HG03521 (cell line): ENCODE results near the gene UTP20.

Experiments used
- ATAC-seq: cut with Tn5 transposase; IDR thresholded peaks from one replicate; pipeline ENCODE4 v1.9.1; 2021; ENCODE audit warnings: mild to moderate bottlenecking, moderate library complexity; ENCODE audit not compliant: unreplicated experiment

The UTP20 gene

GRCh38 chr12:101280006-101280505 is at the start of gene UTP20:
TSS of gene UTP20 (plus strand) at chr12:101280105. CDS start at chr12:101280283, 178 bp downstream.
- peak; percentile 98 for ATAC-seq

GRCh38 chr12:101230547-101230946 is 49.4 kb upstream of the UTP20 start:
- no peak for ATAC-seq

GRCh38 chr12:101231636-101232035 is 48.3 kb upstream of the UTP20 start:
- no peak for ATAC-seq

- no peak for ATAC-seq
Observed at GRCh38 chr12:101235686-101236085, 44.2 kb upstream of the UTP20 start.

GRCh38 chr12:101238306-101238705 is 41.6 kb upstream of the UTP20 start:
- ATAC-seq = no peak

GRCh38 chr12:101238800-101239329 is 41.0 kb upstream of the UTP20 start:
- ATAC-seq = no peak

- ATAC-seq = no peak
Observed at GRCh38 chr12:101243074-101243473, 36.8 kb upstream of the UTP20 start.

GRCh38 chr12:101243616-101244015 is 36.3 kb upstream of the UTP20 start:
- ATAC-seq = no peak

GRCh38 chr12:101256266-101256665 is 23.6 kb upstream of the UTP20 start:
- no peak for ATAC-seq

GRCh38 chr12:101257357-101257756 is 22.5 kb upstream of the UTP20 start:
- ATAC-seq = no peak

- ATAC-seq = no peak
Observed at GRCh38 chr12:101267111-101267510, 12.8 kb upstream of the UTP20 start.

GRCh38 chr12:101276433-101276832 is 3.5 kb upstream of the UTP20 start:
- no peak for ATAC-seq

- no peak for ATAC-seq
Observed at GRCh38 chr12:101277443-101277842, 2.5 kb upstream of the UTP20 start.

GRCh38 chr12:101287357-101287756 is 7.5 kb downstream of the UTP20 start:
- ATAC-seq = no peak

GRCh38 chr12:101297661-101298060 is 17.8 kb downstream of the UTP20 start:
- ATAC-seq = no peak

- ATAC-seq = no peak
Observed at GRCh38 chr12:101298426-101298825, 18.5 kb downstream of the UTP20 start.

GRCh38 chr12:101299346-101299745 is 19.4 kb downstream of the UTP20 start:
- ATAC-seq = no peak

- ATAC-seq = no peak
Observed at GRCh38 chr12:101299931-101300330, 20.0 kb downstream of the UTP20 start.

- ATAC-seq = no peak
Observed at GRCh38 chr12:101302741-101303140, 22.8 kb downstream of the UTP20 start.

GRCh38 chr12:101305226-101305779 is 25.4 kb downstream of the UTP20 start:
- ATAC-seq = no peak

- ATAC-seq = no peak
Observed at GRCh38 chr12:101305794-101306193, 25.9 kb downstream of the UTP20 start.

GRCh38 chr12:101322480-101322879 is 42.6 kb downstream of the UTP20 start:
- ATAC-seq = no peak

- no peak for ATAC-seq
Observed at GRCh38 chr12:101323255-101323654, 43.4 kb downstream of the UTP20 start.
